ENCODE results near the gene SAMD15.

GRCh38 chr14:77436042-77436441, 58.9 kb downstream of the SAMD15 start:
- no peak for TF ChIP-seq CTCF (IDR thresholded peaks at IDR 0.05)
- TF ChIP-seq POLR2A (IDR thresholded peaks at IDR 0.05), result no peak

Measured in lower leg skin (tissue), 3 donors.